Nucleus accumbens (tissue), 56 donors: ENCODE data around the gene CPT1C.
A peak's percentile ranks its signal among the peaks of the same experiment; 100 is the strongest.
"Not testable (repeated sequence)": the region's sequence is repeated elsewhere in the genome, so short reads cannot be mapped to it uniquely, and the experiment has no call there.

ENCODE experiments used
- DNase-seq, 56 donors: peaks; one replicate each; lab custom pipeline; 2025; lab: John Stamatoyannopoulos, UW

The CPT1C gene

GRCh38 chr19:49696115-49696514 lies 5.2 kb downstream of the CPT1C start:
- DNase-seq = no peak

DNA sequence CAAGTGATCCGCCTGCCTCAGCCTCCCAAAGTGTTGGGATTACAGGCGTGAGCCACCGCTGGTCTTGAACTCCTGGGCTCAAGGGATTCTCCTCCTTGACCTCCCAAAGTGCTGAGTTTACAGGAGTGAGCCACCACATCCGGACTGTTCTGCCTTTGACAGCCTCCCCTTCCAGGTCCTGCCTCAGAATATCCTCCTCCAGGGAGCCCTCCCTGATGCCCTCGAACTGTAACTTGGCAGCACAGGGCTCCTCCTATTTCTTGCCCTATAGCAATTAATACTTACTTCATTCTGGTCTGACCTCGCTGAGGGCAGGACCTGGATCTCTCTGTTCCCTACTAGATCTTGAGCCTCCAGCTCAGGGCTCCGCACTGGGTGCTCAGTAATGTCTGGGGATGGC lies 5.9 kb downstream of the CPT1C start:
- no peak for DNase-seq

DNA sequence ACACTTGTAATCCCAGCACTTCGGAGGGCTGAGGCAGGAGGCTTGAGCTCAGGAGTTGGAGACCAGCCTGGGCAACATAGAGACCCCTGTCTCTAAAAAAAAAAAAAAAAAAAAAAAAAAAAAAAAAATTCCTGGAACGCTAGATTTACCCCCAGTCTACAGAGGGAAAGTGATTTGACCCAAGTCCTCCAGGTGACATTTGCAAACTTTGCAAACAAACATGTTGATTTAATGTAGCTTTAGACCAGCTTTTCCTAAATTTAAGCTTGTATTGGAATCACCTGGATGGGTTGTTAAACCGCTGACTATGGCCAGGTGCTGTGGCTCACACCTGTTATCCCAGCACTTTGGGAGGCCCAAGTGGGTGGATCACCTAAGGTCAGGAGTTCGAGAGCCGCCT lies 8.4 kb downstream of the CPT1C start:
- no peak for DNase-seq

DNA sequence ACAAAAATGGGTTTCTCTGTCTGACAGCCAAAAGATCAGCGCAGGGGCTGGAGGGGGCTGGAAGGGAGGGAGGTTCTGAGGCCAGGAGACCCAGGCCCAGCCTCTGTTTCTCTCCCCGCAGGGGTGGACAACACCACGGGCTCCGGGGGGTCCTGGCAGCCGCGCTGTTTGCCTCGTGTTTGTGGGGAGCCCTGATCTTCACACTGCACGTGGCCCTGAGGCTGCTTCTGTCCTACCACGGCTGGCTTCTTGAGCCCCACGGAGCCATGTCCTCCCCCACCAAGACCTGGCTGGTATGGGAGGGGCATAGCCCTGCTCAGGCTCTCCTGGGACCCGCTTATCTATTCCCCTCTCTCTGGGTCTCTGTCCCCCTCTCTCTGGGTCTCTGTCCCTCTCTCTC lies 9.6 kb downstream of the CPT1C start:
- DNase-seq = no peak

GRCh38 chr19:49701271-49701786 lies 10.4 kb downstream of the CPT1C start:
- no peak for DNase-seq

GRCh38 chr19:49704888-49705642 lies 14.1 kb downstream of the CPT1C start:
- DNase-seq = no peak

GRCh38 chr19:49705919-49706318 lies 15.0 kb downstream of the CPT1C start:
- no peak for DNase-seq

DNA sequence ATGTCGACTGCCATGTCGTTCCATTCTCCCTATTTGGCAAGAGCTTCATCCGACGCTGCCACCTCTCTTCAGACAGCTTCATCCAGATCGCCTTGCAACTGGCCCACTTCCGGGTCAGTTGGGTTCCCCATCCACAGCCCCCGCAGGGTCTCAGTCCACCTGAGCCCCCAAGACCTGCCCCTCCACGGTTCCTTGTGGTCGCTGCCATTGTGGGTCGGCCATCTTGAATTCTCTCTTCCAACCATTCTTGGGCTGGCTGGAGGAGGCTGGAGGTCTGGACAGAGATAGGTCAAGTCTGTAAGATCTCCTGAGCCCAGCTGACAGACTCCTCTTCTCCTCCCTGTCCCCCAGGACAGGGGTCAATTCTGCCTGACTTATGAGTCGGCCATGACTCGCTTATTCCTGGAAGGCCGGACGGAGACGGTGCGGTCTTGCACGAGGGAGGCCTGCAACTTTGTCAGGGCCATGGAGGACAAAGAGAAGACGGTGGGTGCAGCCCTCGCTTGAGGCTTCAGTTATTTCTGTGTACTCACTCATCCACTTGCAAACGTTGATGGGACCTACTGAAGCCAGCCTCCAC lies 19.5 kb downstream of the CPT1C start:
- DNase-seq = no peak

GRCh38 chr19:49712397-49712859 lies 21.5 kb downstream of the CPT1C start:
- peak in 4 of 56 donors; percentile 0 to 42 (median 6) for DNase-seq

DNA sequence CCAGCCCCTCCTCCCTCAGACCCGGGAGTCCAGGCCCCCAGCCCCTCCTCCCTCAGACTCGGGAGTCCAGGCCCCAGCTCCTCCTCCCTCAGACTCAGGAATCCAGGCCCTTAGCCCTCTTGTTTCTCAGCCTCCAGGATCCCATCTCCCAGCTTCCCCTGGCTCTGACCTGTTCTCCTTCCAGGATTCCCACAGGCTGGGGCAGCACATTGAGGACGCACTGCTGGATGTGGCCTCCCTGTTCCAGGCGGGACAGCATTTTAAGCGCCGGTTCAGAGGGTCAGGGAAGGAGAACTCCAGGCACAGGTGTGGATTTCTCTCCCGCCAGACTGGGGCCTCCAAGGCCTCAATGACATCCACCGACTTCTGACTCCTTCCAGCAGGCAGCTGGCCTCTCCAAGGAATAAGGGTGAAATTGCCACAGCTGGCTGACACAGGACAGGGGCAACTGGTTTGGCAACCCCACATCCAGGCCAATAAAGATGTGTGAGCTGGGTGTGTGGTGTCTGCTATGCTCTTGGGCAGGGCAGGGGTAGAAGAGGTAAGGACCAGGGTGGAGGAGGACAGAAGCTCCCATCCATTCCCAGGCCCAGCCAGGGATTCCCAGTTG lies 22.4 kb downstream of the CPT1C start:
- no peak for DNase-seq

GRCh38 chr19:49716154-49716553 lies 25.2 kb downstream of the CPT1C start:
- no peak for DNase-seq

GRCh38 chr19:49718511-49718910 lies 27.6 kb downstream of the CPT1C start:
- no peak for DNase-seq

DNA sequence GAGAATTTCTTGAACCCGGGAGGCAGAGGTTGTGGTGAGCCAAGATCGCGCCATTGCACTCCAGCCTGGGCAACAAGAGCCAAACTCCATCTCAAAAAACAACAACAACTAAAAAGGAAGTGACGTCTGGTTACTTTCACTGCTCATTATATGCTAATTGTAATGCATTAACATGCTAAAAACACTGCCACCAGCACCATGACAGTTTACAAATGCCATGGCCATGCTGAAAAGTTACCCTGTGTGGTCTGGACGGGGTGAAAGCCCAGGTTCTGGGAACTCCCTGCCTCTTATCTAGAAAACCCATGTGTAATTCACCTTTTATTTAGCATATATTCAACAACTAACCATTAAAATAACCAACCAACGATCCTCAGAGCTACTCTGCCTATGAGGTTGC lies 28.1 kb downstream of the CPT1C start:
- DNase-seq = no peak

DNA sequence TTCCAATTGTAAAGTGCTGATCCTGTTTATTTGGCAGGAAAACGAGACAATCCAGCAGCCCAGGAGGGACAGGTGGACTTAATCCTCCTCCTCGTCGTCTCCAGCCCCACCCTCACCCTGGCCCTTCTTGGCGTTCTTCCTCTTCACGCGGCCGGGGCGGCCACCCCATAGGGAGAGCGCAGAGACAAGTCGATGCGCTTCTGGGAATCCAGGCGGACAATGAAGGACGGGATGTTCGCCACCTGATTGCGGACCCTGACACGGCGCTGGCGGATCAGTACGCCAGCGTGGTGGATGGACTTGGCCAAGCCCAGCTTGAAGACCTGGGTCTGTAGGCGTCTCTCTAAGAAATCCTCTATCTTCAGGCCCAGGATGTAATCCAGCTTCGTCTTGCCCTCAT lies 28.5 kb downstream of the CPT1C start:
- DNase-seq = not testable (repeated sequence)

DNA sequence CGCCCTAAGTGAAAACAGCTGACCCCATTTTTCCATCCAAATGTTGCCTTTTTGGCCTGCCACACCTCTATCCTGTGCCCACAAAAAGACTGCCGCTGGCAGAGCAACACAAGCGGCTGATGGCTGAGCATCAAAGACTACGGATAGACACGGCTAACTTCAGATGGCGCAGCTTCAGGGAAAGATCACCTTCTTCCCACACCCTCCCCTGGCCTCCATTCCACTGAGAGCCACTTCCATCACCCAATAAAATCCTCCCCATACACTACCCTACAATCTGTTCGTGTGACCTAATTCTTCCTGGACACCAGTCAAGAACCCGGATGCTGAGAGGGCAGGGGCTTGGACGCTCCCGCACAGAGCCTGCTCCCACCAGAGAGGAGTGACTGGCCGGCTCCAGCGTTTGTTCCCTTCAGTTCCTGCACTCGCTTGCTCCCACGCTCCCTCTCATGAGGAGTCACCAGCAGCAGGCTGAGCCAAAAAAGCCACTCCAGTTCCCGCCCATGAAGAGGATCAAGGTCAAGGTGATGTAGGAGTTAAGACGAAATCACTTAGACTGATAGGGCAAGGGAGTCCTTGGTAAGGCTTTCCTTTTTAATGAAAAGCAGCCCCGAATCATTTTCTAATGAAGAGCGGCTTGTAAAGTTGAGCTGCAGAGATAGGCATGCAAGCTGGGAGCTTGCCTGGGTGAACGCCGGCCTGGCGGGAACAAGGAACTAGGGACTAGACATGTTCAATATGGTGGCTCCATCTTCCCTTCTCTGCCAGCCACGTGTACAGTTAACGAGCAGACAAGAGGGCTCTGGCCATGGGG lies 36.5 kb downstream of the CPT1C start:
- peak in 10 of 56 donors; percentile 2 to 21 (median 11) for DNase-seq

DNA sequence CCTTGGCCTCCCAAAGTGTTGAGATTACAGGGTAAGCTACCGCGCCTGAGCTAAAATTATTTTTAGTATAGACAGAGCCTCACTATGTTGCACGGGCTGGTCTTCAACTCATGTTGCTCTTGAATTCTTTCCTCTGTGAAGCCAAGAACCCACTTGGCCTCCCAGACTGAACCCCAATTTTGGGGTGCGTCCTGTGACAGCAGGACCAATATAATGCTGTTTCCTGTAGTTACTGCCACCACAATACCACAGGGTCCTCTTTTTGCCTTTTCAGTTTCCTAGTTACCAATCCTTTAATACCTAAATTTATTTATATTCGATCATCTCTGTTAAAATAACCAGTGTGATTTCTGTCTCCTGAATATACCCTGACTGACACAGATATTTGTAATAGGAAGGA lies 39.2 kb downstream of the CPT1C start:
- no peak for DNase-seq

DNA sequence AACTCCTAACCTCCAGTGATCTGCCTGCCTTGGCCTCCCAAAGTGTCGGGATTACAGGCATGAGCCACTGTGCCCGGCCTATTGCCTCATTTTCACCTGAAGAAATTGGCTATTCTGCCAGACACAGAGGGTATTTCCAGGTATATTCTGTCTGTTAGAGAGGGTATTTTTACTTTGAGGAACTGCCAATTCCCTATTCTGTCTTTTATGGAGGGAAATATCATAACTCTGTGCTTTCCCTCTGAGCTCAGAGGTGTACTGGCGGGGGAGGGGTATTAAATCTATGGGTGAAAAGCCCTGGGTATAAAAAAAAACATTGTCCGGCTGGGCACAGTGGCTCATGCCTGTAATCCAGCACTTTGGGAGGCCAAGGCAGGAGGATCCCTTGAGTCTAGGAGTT lies 47.4 kb downstream of the CPT1C start:
- DNase-seq = no peak

- no peak for DNase-seq
Observed at GRCh38 chr19:49739098-49739497, 48.2 kb downstream of the CPT1C start.

- no peak for DNase-seq
Observed at GRCh38 chr19:49739933-49740332, 49.0 kb downstream of the CPT1C start.

GRCh38 chr19:49741210-49741844 lies 50.4 kb downstream of the CPT1C start:
- DNase-seq = no peak
